Stomach (tissue), 19 donors: ENCODE data around the gene C5orf47. TPM values are rescaled to one million over a fixed set of nuclear protein-coding genes. Genes with fewer than 3 reads are reported as not detected.

ENCODE experiments used
- DNase-seq, 2 donors: peaks; one replicate each; pipeline versions ENCODE4 v3.0.0 to v3.0.0-alpha.2; 2013 to 2019
- H3K27ac ChIP-seq, 5 donors: fragments of 200-600 bp in 4 of 5; sonication (generic) in 4 of 5; one replicate each; pipeline ENCODE4 v1.5.1; 2013 to 2019; ENCODE audit warnings: mild to moderate bottlenecking in 1 of 5, moderate library complexity in 1 of 5
- H3K27me3 ChIP-seq, 3 donors: fragments of 200-600 bp; sonication (generic); one replicate each; pipeline ENCODE4 v1.5.1; 2017 to 2019; ENCODE audit warnings: mixed run types in 1 of 3
- H3K36me3 ChIP-seq, 4 donors: fragments of 200-600 bp; sonication (generic); 1 replicate in 3 of 4; 2 replicates in 1 of 4; pipeline ENCODE4 v1.5.1; 2016 to 2019
- H3K4me1 ChIP-seq, 4 donors: fragments of 200-600 bp; sonication (generic); one replicate each; pipeline ENCODE4 v1.5.1; 2016 to 2019
- H3K4me3 ChIP-seq, 4 donors: fragments of 200-600 bp; sonication (generic) in 3 of 4; one replicate each; pipeline ENCODE4 v1.5.1; 2016 to 2019; ENCODE audit warnings: mild to moderate bottlenecking in 1 of 4
- H3K9me3 ChIP-seq, 4 donors: fragments of 200-600 bp; sonication (generic); one replicate each; pipeline ENCODE4 v1.5.1; 2016 to 2019
- EP300 ChIP-seq: sonication (generic); formaldehyde crosslinking; IDR thresholded peaks from one replicate; pipeline ENCODE4 v1.6.1; 2017; ENCODE audit warnings: antibody characterized with exemption
- POLR2A ChIP-seq, 4 donors: fragments of 450-650 bp; IDR thresholded peaks; one replicate each; pipeline ENCODE4 v1.6.1; 2016; ENCODE audit warnings: antibody characterized with exemption in 4 of 4, control low read depth in 2 of 4, mild to moderate bottlenecking in 1 of 4, moderate library complexity in 1 of 4
- POLR2AphosphoS5 ChIP-seq, 3 donors: sonication (generic); formaldehyde crosslinking; IDR thresholded peaks; one replicate each; pipeline ENCODE4 v1.6.1; 2016; ENCODE audit warnings: antibody characterized with exemption in 3 of 3
- WGBS, 5 donors: extraction: QIAGEN DNeasy Blood & Tissue Kit in 3 of 5; methylation state at CpG; one replicate each; pipeline versions ENCODE4 v1.1.5 to v1.1.7; 2013 to 2018; 5-methylcytosine and 5-hydroxymethylcytosine counted together
- intact Hi-C: fragments of 100-400 bp; cut with DNase I; formaldehyde crosslinking; loops from one replicate; pipeline ENCODE4 v1.15.1; 2023; ENCODE audit warnings: low total_unique reads
- long read RNA-seq, 10 donors: transcript quantifications; one replicate each; lab custom pipeline, GENCODE V29; 2026
- polyA plus RNA-seq, 3 donors: library from polyadenylated mRNA; stranded (reverse); fragments of 200-250 nt; gene quantifications; one replicate each; pipeline ENCODE4 v1.2.3, GENCODE V29; 2013
- total RNA-seq, 5 donors: library from RNA; depleted of rRNA; stranded (reverse); fragments of >200 nt; gene quantifications; one replicate each; pipeline versions ENCODE4 v1.1.0 to v1.2.3, GENCODE V29; 2014 to 2016
- TF ChIP-seq, protein P1 (sequence below), 7 experiments: fragments of 450-650 bp in 4 of 7; fragments of 200-600 bp in 3 of 7; sonication (generic) in 3 of 7; IDR thresholded peaks; one replicate each; pipeline ENCODE4 v1.5.1; 2016 to 2019; ENCODE audit warnings: antibody characterized with exemption in 7 of 7, control low read depth in 2 of 7, mild to moderate bottlenecking in 1 of 7
- donor health status: healthy with polysubstance abuse.
- donor health status: Bipolar disorder and iron deficiency.
- donor health status: healthy.

C5orf47 gene
- not detected for total RNA-seq
- polyA plus RNA-seq = not detected
- long read RNA-seq, donor 1 = 0 reads
- long read RNA-seq, donor 2 = 0 reads
- long read RNA-seq, donor 3 = 0 reads
- long read RNA-seq, donor 4 = 0 reads
- long read RNA-seq, donor 5 = 0 reads
- long read RNA-seq, donor 6 = 0 reads
- long read RNA-seq, donor 7 = 0 reads
- long read RNA-seq, donor 8 = 0 reads
- long read RNA-seq, donor 9 = 0 reads
- long read RNA-seq, donor 10 = 0 reads

GRCh38 chr5:173988554-173989431 lies at the start of gene C5orf47:
TSS of gene C5orf47 (plus strand) at chr5:173989170. CDS start at chr5:173989264, 94 bp downstream.
- H3K9me3 ChIP-seq = peaks cover 0 to 14% (median 0%) of the 10 kb centered on the region in 4 donors
- intact Hi-C loops = no loop called here
- H3K27ac ChIP-seq = no peak within 1 kb of the TSS
- no peak for DNase-seq
- 95 to 96% (median 95%) methylated on average over 30 to 51 of the region's 51 CpGs for WGBS, 5 donors
- no peaks in the 10 kb centered on the region for H3K36me3 ChIP-seq
- TF ChIP-seq POLR2AphosphoS5 (IDR thresholded peaks at IDR 0.05) (no peak), EP300 (no peak), POLR2A (IDR thresholded peaks at IDR 0.05) (no peak)
- TF ChIP-seq, protein P1, sequence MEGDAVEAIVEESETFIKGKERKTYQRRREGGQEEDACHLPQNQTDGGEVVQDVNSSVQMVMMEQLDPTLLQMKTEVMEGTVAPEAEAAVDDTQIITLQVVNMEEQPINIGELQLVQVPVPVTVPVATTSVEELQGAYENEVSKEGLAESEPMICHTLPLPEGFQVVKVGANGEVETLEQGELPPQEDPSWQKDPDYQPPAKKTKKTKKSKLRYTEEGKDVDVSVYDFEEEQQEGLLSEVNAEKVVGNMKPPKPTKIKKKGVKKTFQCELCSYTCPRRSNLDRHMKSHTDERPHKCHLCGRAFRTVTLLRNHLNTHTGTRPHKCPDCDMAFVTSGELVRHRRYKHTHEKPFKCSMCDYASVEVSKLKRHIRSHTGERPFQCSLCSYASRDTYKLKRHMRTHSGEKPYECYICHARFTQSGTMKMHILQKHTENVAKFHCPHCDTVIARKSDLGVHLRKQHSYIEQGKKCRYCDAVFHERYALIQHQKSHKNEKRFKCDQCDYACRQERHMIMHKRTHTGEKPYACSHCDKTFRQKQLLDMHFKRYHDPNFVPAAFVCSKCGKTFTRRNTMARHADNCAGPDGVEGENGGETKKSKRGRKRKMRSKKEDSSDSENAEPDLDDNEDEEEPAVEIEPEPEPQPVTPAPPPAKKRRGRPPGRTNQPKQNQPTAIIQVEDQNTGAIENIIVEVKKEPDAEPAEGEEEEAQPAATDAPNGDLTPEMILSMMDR (IDR thresholded peaks at IDR 0.05) = no peak
- H3K4me1 ChIP-seq = no peaks in the 10 kb centered on the region
- peaks cover 0 to 14% (median 0%) of the 10 kb centered on the region in 3 donors for H3K27me3 ChIP-seq
- H3K4me3 ChIP-seq = no peak within 1 kb of the TSS

DNA sequence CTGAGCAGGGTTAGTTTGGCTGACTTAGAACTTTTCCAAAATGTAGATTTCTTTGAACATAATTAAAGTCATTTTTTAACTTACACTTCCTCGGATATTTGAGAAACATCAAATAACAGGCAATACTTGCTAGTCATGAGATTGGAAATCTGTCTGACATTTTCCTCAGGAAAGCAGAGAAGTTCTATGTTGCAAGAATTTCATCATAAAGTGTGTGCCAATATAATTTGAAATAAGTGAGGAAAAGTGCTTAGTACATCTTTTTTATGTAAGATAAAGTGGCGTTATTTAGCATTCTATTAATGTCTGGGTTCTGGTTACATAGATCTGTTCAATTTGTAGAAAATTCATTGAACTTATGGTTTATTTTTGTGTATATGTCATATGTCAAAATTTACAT lies 48.7 kb upstream of the C5orf47 start:
- no peak for DNase-seq
- 72 to 89% (median 85%) methylated on average over 2 of the region's 2 CpGs for WGBS, 5 donors
- intact Hi-C loops = no loop called here
- Histone ChIP-seq H3K4me3 (no peak overlapping the region), H3K27me3 (no peaks in the 10 kb centered on the region), H3K9me3 (no peaks in the 10 kb centered on the region), H3K27ac (no peak overlapping the region), H3K4me1 (peaks cover 14 to 71% (median 40%) of the 10 kb centered on the region in 4 donors), H3K36me3 (peaks cover 6 to 15% (median 9%) of the 10 kb centered on the region in 4 donors)
- no peak for TF ChIP-seq EP300
- no peak for TF ChIP-seq POLR2A (IDR thresholded peaks at IDR 0.05)
- TF ChIP-seq, protein P1 (IDR thresholded peaks at IDR 0.05) = no peak
- no peak for TF ChIP-seq POLR2AphosphoS5 (IDR thresholded peaks at IDR 0.05)

- H3K27ac ChIP-seq = peak overlapping the region in 2 of 5 donors; percentile 54 to 72
These were observed 47.9 kb upstream of the C5orf47 start for GRCh38 chr5:173941102-173941501.

More at GRCh38 chr5:173941102-173941501, 47.9 kb upstream of the C5orf47 start:
- Histone ChIP-seq H3K36me3 (peaks cover 7 to 23% (median 17%) of the 10 kb centered on the region in 4 donors), H3K4me3 (no peak overlapping the region), H3K9me3 (no peaks in the 10 kb centered on the region), H3K27me3 (no peaks in the 10 kb centered on the region), H3K4me1 (peaks cover 14 to 62% (median 38%) of the 10 kb centered on the region in 4 donors)
- DNase-seq = no peak
- 46 to 70% (median 54%) methylated on average over 2 of the region's 2 CpGs for WGBS, 5 donors
- no peak for TF ChIP-seq EP300
- TF ChIP-seq POLR2AphosphoS5 (IDR thresholded peaks at IDR 0.05) = no peak
- TF ChIP-seq, protein P1 (IDR thresholded peaks at IDR 0.05) = no peak
- no peak for TF ChIP-seq POLR2A (IDR thresholded peaks at IDR 0.05)
- intact Hi-C loops = no loop called here
